HL-60/S4 treated with phorbol 12-myristate 13-acetate at 8.2 ng/mL for 4 days and 3 days (cell line): ENCODE data around the gene IL1RAPL2.
"Not testable (repeated sequence)": the region's sequence is repeated elsewhere in the genome, so short reads cannot be mapped to it uniquely, and the experiment has no call there.

Experiments
- in situ Hi-C: fragments of 300-500 bp; cut with MboI; formaldehyde crosslinking; loops from 2 replicates; pipeline ENCODE4 v1.15.0; 2022; ENCODE audit warnings: low sequenced_read_pairs

IL1RAPL2 gene

GRCh38 chrX:105658136-105658535 lies 1092.1 kb downstream of the IL1RAPL2 start:
- in situ Hi-C loops = no loop called here

- in situ Hi-C loops = no loop called here
Observed at GRCh38 chrX:105662248-105662647, 1096.2 kb downstream of the IL1RAPL2 start.

GRCh38 chrX:105664243-105664642 lies 1098.2 kb downstream of the IL1RAPL2 start:
- in situ Hi-C loops = no loop called here

GRCh38 chrX:105684288-105684687 lies 1118.3 kb downstream of the IL1RAPL2 start:
- in situ Hi-C loops = not testable (repeated sequence)

DNA sequence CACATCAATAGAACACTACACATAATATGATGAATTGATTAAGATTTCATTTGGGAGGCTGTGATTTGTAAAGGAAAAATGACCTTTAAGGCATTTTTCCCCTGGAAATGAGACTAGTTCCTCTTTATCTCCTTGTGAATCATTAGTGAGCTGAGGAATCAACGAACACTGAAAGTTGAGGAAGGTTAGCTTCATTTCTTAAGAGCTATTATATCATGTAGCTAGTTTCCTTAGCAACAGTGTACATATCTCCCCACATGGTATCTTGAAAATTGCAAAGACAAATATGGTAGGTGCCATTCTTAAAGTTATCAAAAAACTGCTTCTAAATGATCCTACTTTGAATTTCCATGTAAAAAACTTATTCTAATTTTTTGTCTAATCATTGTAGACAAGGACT lies 1128.8 kb downstream of the IL1RAPL2 start:
- in situ Hi-C loops = no loop called here

GRCh38 chrX:105695451-105695850 lies 1129.5 kb downstream of the IL1RAPL2 start:
- in situ Hi-C loops = no loop called here

- in situ Hi-C loops = no loop called here
Observed at GRCh38 chrX:105696870-105697269, 1130.9 kb downstream of the IL1RAPL2 start.

DNA sequence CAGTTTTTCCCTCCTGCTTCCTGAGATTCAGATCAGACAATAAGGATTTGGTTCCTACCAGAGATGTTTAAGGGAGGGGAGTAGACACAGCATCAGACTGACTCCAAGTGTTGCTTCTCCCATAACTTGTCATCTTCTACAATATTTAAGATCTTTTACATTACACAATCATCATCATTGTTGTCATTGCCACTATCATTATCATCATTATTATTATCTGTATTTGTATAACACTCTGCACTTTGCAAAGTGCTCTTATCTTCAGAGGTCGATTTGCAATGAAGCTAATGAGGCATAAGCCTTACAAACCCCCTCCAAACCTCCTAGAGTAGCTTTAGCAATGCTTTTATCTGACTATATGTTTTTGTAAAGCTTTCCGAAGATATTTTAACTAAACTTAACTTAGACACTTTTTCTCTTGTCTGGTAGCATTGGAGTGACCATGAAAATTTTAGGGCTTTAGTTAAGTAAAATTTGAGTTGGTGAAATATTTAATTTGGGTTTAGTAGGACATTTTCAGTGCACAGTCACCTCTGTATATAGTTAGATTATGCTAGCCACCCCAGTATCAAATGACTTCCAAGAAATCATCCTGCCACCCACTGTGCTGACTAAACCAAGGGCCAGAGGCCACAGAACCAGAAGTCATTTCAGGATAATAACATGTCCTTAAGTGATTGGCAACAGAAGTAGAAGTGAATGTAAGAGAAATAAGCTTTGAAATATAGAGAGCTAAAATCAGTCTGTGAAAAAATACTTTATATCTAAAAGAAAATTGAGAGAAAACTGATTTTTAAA lies 1132.2 kb downstream of the IL1RAPL2 start:
- in situ Hi-C loops = no loop called here

DNA sequence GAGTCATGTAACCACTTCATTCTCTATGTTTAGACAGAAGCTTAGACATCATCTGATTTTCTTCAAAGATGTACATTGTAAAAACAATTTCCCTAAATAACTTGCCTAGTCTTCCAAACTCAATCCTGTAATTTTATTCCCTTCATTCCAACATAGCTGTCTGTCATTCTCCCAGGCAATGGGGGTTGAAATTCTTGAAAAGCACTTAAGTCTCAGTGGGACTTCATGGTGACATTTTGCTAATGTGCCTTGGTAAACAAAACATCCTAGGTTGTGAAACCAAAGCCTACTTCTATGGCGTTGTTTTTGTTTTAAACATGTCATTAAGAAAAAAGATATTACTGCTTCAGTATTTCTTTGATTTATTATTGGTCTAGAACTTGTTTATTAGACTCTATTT lies 1134.3 kb downstream of the IL1RAPL2 start:
- in situ Hi-C loops = no loop called here

GRCh38 chrX:105701310-105702052 lies 1135.5 kb downstream of the IL1RAPL2 start:
- in situ Hi-C loops = no loop called here

- in situ Hi-C loops = no loop called here
Observed at GRCh38 chrX:105703876-105704275, 1137.9 kb downstream of the IL1RAPL2 start.

GRCh38 chrX:105706041-105706440 lies 1140.0 kb downstream of the IL1RAPL2 start:
- in situ Hi-C loops = no loop called here

DNA sequence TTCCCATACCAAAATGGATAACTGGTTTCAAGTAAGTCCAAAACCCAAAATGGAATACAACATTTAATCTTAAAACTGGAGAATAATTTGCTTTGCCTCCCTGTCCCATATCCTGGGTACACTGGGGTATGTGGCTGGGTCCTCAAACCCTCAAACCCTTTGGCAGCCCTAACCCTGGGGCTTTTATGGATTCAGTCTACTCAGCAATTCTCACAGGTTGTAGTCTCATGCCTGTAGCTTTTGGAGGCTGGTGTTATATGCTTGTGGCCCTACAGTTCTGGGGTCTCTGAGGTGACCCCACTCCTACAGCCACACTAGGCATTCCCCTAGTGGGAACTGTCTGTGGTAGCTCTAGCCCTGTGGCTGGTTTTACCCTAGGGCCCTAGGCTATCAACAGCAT lies 1145.8 kb downstream of the IL1RAPL2 start:
- in situ Hi-C loops = no loop called here

GRCh38 chrX:105715746-105716145 lies 1149.7 kb downstream of the IL1RAPL2 start:
- in situ Hi-C loops = no loop called here

DNA sequence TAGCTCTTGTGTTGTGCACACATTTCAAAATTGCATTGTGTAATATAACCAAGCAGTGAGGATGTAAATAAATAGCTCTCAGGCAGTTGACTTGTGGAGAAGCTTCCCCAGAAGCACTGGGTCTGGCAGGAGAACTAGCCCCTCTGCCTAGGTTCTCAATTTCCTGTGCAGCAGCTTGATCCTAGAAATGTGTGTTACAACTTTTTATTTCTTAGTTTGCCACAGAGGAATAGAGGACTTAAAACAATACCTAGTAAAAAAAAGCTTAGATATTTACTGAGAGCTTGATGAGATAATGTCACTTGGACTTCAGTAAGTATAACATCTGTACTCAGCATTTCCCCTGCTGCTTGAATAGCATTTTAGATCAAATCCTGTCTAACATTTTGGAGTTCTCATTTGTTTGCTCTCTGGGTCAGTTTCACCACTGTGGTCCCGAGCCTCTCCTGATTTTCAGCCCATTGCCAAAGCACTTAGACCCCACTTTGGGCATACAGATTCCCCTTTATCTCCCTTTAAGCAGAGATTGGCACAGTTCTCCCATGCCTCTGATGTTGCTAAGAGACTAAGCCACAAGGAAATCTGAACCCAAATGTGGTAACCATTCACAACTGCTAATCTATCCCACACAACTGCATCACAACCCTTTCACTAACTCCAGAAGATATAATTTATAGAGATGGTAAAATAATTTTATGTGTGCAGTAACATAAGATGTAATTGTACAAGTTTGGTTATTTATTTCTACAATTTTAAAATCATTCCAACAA lies 1158.2 kb downstream of the IL1RAPL2 start:
- in situ Hi-C loops = no loop called here

DNA sequence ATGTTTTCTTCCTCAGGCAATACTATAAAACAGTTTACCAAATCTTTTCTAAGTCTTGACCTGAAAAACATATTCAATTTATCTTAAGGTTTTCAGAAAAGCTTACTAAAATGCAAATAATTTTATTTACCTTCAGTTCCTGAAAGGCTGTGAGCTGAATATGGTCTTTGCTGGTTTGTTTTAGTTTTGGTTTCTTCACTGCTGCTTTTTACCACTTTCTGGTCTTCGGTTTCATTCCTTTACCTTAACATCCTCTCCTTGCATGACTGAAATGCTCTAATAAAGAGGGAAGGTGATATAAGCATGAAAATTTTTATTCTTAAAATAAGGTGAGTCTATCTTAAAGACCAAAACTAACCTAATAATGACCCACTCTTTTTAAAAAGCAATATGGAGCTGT lies 1159.2 kb downstream of the IL1RAPL2 start:
- in situ Hi-C loops = no loop called here

GRCh38 chrX:105738162-105738561 lies 1172.2 kb downstream of the IL1RAPL2 start:
- in situ Hi-C loops = no loop called here

GRCh38 chrX:105744291-105744690 lies 1178.3 kb downstream of the IL1RAPL2 start:
- in situ Hi-C loops = no loop called here

- in situ Hi-C loops = no loop called here
Observed at GRCh38 chrX:105744946-105745345, 1178.9 kb downstream of the IL1RAPL2 start.

DNA sequence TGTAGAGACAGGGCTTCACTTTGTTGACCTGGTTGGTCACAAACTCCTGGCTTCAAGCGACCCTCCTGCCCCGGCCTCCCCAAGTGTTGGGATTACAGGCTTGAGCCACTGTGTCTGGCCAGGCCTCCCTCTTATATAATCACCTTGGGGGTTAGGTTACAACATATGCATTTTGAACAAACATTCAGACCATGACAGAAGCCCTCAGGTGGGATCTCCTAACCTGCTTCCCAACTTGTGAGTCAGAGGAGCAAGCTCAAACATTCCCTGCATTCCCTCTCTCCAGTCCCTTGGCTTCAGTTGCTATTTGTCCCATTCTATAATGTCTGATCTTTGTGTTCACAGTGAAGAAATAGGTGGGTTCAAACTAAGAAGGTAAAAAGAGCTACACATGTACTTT lies 1179.9 kb downstream of the IL1RAPL2 start:
- in situ Hi-C loops = no loop called here

- in situ Hi-C loops = no loop called here
Observed at GRCh38 chrX:105752338-105752956, 1186.4 kb downstream of the IL1RAPL2 start.
